Liver (tissue), 9 donors: ENCODE measurements around the gene ILKAP. TPM values are rescaled to one million over a fixed set of nuclear protein-coding genes. Genes with fewer than 3 reads are reported as not detected.

Source experiments
- DNase-seq: peaks from one replicate; pipeline ENCODE4 v3.0.0-alpha.2; 2017; ENCODE audit warnings: low spot score
- H3K27ac ChIP-seq, 2 donors: one replicate each; pipeline ENCODE4 v1.7.0; 2013; ENCODE audit warnings: inconsistent platforms in 2 of 2, low read length in 2 of 2, control low read depth in 1 of 2, low read depth in 1 of 2, mild to moderate bottlenecking in 1 of 2
- H3K27me3 ChIP-seq, 4 donors: one replicate each; pipeline versions ENCODE4 v1.6.1 to v1.7.0; 2013; ENCODE audit warnings: low read length in 3 of 4, inconsistent platforms in 1 of 4, mild to moderate bottlenecking in 1 of 4, moderate library complexity in 1 of 4; ENCODE audit not compliant: control insufficient read depth in 4 of 4, insufficient read depth in 4 of 4
- H3K36me3 ChIP-seq, 4 donors: one replicate each; pipeline versions ENCODE4 v1.6.1 to v1.7.0; 2013; ENCODE audit warnings: low read length in 3 of 4, mild to moderate bottlenecking in 3 of 4, low read depth in 1 of 4, moderate library complexity in 1 of 4; ENCODE audit not compliant: control insufficient read depth in 4 of 4, insufficient read depth in 3 of 4
- H3K4me1 ChIP-seq, 4 donors: one replicate each; pipeline versions ENCODE4 v1.6.1 to v1.7.0; 2013; ENCODE audit warnings: low read length in 3 of 4, mild to moderate bottlenecking in 3 of 4, moderate library complexity in 1 of 4; ENCODE audit not compliant: control insufficient read depth in 4 of 4, insufficient read depth in 4 of 4
- H3K4me3 ChIP-seq, 3 donors: one replicate each; pipeline versions ENCODE4 v1.6.1 to v1.7.0; 2013; ENCODE audit warnings: low read length in 3 of 3, control low read depth in 1 of 3, low read depth in 1 of 3, mild to moderate bottlenecking in 1 of 3
- H3K9ac ChIP-seq, 2 donors: one replicate each; pipeline ENCODE4 v1.7.0; 2013; ENCODE audit warnings: low read length in 2 of 2, mild to moderate bottlenecking in 2 of 2, moderate library complexity in 2 of 2, control low read depth in 1 of 2, low read depth in 1 of 2
- H3K9me3 ChIP-seq, 4 donors: one replicate each; pipeline versions ENCODE4 v1.6.1 to v1.7.0; 2013; ENCODE audit warnings: low read length in 3 of 4; ENCODE audit not compliant: control insufficient read depth in 4 of 4
- EGR1 ChIP-seq, 2 donors: IDR thresholded peaks; 2 replicates each; pipeline ENCODE4 v1.6.1; 2016 to 2018; ENCODE audit warnings: antibody characterized with exemption in 2 of 2, low read depth in 2 of 2
- FOXA1 ChIP-seq: IDR thresholded peaks from 2 replicates; pipeline ENCODE4 v1.6.1; 2016; ENCODE audit warnings: antibody characterized with exemption
- FOXA2 ChIP-seq: IDR thresholded peaks from 2 replicates; pipeline ENCODE4 v1.6.1; 2016; ENCODE audit warnings: antibody characterized with exemption
- GABPA ChIP-seq, 2 donors: IDR thresholded peaks in 1 of 2; conservative IDR thresholded peaks in 1 of 2; 2 replicates each; pipeline ENCODE4 v1.6.1; 2016; ENCODE audit warnings: antibody characterized with exemption in 2 of 2, mild to moderate bottlenecking in 1 of 2, moderate library complexity in 1 of 2
- HNF4A ChIP-seq, 2 donors: conservative IDR thresholded peaks; 2 replicates each; pipeline ENCODE4 v1.6.1; 2016; ENCODE audit warnings: antibody characterized with exemption in 2 of 2, mild to moderate bottlenecking in 2 of 2
- HNF4G ChIP-seq: IDR thresholded peaks from 2 replicates; pipeline ENCODE4 v1.6.1; 2016; ENCODE audit warnings: antibody characterized with exemption
- JUND ChIP-seq, 2 donors: IDR thresholded peaks; 2 replicates each; pipeline ENCODE4 v1.6.1; 2016; ENCODE audit warnings: antibody characterized with exemption in 2 of 2
- NR2F2 ChIP-seq: IDR thresholded peaks from 2 replicates; pipeline ENCODE4 v1.6.1; 2016; ENCODE audit warnings: antibody characterized with exemption
- RAD21 ChIP-seq, 2 donors: IDR thresholded peaks; 2 replicates each; pipeline ENCODE4 v1.6.1; 2016; ENCODE audit warnings: antibody characterized with exemption in 2 of 2, mild to moderate bottlenecking in 2 of 2
- RXRA ChIP-seq, 2 donors: IDR thresholded peaks; 2 replicates each; pipeline ENCODE4 v1.6.1; 2017 to 2018; ENCODE audit warnings: antibody characterized with exemption in 2 of 2, mild to moderate bottlenecking in 1 of 2
- TAF1 ChIP-seq: conservative IDR thresholded peaks from 2 replicates; pipeline ENCODE4 v1.6.1; 2016; ENCODE audit warnings: antibody characterized with exemption, mild to moderate bottlenecking
- YY1 ChIP-seq: IDR thresholded peaks from 2 replicates; pipeline ENCODE4 v1.6.1; 2016; ENCODE audit warnings: antibody characterized with exemption, mild to moderate bottlenecking
- WGBS: extraction: QIAGEN DNeasy Blood & Tissue Kit; methylation state at CpG from one replicate; pipeline ENCODE4 v1.1.7; 2013; 5-methylcytosine and 5-hydroxymethylcytosine counted together
- polyA plus RNA-seq, 2 donors: library from polyadenylated mRNA; stranded (reverse) in 1 of 2; unstranded in 1 of 2; fragments of 200-250 nt in 1 of 2; fragments of >200 nt in 1 of 2; fragmentation: Nextera tagmentation in 1 of 2; extraction: Ambion mirVana in 1 of 2; gene quantifications; one replicate each; pipeline versions ENCODE4 v1.2.1 to v1.2.3, GENCODE V29; 2013 to 2015
- total RNA-seq, 2 donors: library from RNA; depleted of rRNA; stranded (reverse); fragments of >200 nt; gene quantifications; one replicate each; pipeline ENCODE4 v1.2.3, GENCODE V29; 2014
- TF ChIP-seq, protein P1 (sequence below): IDR thresholded peaks from 2 replicates; pipeline ENCODE4 v1.6.1; 2016; ENCODE audit warnings: antibody characterized with exemption
- TF ChIP-seq, protein P2 (sequence below): fragments of 150-350 bp; IDR thresholded peaks from 2 replicates; pipeline ENCODE4 v1.5.1; 2017; ENCODE audit warnings: improper control_type of control experiment, low read depth, low read length; ENCODE audit not compliant: missing input control
- TF ChIP-seq, protein P3 (sequence below): IDR thresholded peaks from 2 replicates; pipeline ENCODE4 v1.6.1; 2016; ENCODE audit warnings: antibody characterized with exemption
- TF ChIP-seq, protein P4 (sequence below): IDR thresholded peaks from 2 replicates; pipeline ENCODE4 v1.6.1; 2016; ENCODE audit warnings: antibody characterized with exemption, mild to moderate bottlenecking
- TF ChIP-seq, protein P5 (sequence below): IDR thresholded peaks from 2 replicates; pipeline ENCODE4 v1.6.1; 2016; ENCODE audit warnings: antibody characterized with exemption
- donor health status: healthy.
- donor health status: healthy.
- donor health status: healthy.
- donor health status: healthy.
- donor health status: healthy.

Gene ILKAP
- total and polyA plus RNA-seq, 4 donors, result 15.0 to 21.1 (median 20.0) TPM

DNA sequence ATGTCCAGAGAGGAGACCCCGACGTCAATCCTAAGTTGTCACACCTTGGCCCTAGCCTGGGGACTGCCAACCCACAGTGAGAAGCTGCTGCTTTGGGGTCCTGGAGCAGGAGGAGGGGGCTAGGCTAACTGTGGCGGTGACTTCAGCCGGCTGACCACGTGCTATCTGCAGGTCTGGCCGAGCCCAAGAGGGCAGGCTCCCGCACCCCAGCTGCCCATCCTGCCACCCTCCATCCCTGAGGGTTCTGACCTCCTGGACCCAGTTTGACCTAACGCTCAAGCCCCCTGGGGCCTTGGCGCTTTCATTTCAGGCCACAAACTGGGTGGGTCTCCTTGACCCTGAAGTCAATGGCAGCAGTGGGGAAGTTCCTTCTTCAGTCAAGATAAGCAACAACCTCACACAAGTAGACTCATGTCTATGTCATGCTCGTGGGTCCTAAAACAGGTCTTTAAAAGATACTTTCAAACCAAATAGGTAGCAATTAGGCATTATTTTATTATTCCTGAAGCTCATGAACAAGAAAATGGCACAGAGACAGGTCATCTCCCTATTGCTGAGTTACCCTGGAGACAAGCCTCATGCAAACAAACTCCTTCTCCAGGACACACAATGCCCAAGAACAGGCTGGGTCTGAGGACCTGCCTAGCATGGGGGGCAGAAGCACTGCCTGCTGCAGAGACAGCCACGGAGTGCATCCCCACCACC, 34.1 kb upstream of the ILKAP start (continued):
- TF ChIP-seq, protein P1, sequence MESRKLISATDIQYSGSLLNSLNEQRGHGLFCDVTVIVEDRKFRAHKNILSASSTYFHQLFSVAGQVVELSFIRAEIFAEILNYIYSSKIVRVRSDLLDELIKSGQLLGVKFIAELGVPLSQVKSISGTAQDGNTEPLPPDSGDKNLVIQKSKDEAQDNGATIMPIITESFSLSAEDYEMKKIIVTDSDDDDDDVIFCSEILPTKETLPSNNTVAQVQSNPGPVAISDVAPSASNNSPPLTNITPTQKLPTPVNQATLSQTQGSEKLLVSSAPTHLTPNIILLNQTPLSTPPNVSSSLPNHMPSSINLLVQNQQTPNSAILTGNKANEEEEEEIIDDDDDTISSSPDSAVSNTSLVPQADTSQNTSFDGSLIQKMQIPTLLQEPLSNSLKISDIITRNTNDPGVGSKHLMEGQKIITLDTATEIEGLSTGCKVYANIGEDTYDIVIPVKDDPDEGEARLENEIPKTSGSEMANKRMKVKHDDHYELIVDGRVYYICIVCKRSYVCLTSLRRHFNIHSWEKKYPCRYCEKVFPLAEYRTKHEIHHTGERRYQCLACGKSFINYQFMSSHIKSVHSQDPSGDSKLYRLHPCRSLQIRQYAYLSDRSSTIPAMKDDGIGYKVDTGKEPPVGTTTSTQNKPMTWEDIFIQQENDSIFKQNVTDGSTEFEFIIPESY, result no peak

DNA sequence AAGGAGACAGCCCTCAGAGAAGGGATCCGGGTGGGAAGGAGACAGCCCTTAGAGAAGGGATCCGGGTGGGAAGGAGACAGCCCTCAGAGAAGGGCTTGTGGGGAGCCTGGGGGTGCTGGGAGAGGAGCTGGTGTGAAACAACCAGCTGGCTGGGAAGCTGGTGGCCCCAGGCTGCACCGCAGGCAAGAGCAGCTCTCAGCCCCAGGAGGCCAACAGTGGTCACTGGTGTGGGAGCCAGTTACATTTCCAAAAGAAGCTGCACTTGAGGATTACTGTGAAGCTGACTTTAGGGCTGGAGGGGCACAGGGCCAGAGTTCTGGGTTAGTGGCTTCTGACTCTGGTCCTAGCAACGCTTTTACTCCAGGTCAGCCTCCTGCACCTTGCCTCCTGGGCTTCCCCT, 33.1 kb upstream of the ILKAP start:
- H3K36me3 ChIP-seq, result no peaks in the 10 kb centered on the region
- peaks cover 4 to 12% (median 9%) of the 10 kb centered on the region in 4 donors for H3K4me1 ChIP-seq
- H3K9ac ChIP-seq, result no peak overlapping the region
- H3K27me3 ChIP-seq, result no peaks in the 10 kb centered on the region
- 88% methylated on average over 4 of the region's 4 CpGs for WGBS
- no peaks in the 10 kb centered on the region for H3K9me3 ChIP-seq
- no peak overlapping the region for H3K4me3 ChIP-seq
- TF ChIP-seq, protein P2, sequence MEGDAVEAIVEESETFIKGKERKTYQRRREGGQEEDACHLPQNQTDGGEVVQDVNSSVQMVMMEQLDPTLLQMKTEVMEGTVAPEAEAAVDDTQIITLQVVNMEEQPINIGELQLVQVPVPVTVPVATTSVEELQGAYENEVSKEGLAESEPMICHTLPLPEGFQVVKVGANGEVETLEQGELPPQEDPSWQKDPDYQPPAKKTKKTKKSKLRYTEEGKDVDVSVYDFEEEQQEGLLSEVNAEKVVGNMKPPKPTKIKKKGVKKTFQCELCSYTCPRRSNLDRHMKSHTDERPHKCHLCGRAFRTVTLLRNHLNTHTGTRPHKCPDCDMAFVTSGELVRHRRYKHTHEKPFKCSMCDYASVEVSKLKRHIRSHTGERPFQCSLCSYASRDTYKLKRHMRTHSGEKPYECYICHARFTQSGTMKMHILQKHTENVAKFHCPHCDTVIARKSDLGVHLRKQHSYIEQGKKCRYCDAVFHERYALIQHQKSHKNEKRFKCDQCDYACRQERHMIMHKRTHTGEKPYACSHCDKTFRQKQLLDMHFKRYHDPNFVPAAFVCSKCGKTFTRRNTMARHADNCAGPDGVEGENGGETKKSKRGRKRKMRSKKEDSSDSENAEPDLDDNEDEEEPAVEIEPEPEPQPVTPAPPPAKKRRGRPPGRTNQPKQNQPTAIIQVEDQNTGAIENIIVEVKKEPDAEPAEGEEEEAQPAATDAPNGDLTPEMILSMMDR, result no peak
- TF ChIP-seq GABPA (IDR thresholded peaks at IDR 0.05 in 1 of 2, conservative IDR thresholded peaks at IDR 0.05 in 1 of 2) (no peak), RXRA (IDR thresholded peaks at IDR 0.05) (no peak), FOXA2 (no peak), JUND (IDR thresholded peaks at IDR 0.05) (no peak), TAF1 (no peak), NR2F2 (no peak), HNF4A (conservative IDR thresholded peaks at IDR 0.05) (no peak), FOXA1 (no peak), YY1 (no peak), HNF4G (no peak), EGR1 (IDR thresholded peaks at IDR 0.05; ENCODE audit: low read depth in 2 of 2) (no peak), RAD21 (IDR thresholded peaks at IDR 0.05) (no peak)
- TF ChIP-seq, protein P3, sequence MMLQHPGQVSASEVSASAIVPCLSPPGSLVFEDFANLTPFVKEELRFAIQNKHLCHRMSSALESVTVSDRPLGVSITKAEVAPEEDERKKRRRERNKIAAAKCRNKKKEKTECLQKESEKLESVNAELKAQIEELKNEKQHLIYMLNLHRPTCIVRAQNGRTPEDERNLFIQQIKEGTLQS, result no peak
- TF ChIP-seq, protein P4, sequence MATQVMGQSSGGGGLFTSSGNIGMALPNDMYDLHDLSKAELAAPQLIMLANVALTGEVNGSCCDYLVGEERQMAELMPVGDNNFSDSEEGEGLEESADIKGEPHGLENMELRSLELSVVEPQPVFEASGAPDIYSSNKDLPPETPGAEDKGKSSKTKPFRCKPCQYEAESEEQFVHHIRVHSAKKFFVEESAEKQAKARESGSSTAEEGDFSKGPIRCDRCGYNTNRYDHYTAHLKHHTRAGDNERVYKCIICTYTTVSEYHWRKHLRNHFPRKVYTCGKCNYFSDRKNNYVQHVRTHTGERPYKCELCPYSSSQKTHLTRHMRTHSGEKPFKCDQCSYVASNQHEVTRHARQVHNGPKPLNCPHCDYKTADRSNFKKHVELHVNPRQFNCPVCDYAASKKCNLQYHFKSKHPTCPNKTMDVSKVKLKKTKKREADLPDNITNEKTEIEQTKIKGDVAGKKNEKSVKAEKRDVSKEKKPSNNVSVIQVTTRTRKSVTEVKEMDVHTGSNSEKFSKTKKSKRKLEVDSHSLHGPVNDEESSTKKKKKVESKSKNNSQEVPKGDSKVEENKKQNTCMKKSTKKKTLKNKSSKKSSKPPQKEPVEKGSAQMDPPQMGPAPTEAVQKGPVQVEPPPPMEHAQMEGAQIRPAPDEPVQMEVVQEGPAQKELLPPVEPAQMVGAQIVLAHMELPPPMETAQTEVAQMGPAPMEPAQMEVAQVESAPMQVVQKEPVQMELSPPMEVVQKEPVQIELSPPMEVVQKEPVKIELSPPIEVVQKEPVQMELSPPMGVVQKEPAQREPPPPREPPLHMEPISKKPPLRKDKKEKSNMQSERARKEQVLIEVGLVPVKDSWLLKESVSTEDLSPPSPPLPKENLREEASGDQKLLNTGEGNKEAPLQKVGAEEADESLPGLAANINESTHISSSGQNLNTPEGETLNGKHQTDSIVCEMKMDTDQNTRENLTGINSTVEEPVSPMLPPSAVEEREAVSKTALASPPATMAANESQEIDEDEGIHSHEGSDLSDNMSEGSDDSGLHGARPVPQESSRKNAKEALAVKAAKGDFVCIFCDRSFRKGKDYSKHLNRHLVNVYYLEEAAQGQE, result no peak
- TF ChIP-seq, protein P5, sequence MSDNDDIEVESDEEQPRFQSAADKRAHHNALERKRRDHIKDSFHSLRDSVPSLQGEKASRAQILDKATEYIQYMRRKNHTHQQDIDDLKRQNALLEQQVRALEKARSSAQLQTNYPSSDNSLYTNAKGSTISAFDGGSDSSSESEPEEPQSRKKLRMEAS, result no peak
- TF ChIP-seq, protein P1, result no peak
- no peak overlapping the region for H3K27ac ChIP-seq
- DNase-seq, result no peak
